Effector memory CD8-positive, alpha-beta T cell (primary cell): ENCODE data around the gene RNU6-7.

Experiments used
- ATAC-seq: fragments of 150-1000 bp; cut with Tn5 transposase; replicated peaks from 2 replicates; pipeline ENCODE4 v1.10.0; 2021; ENCODE audit warnings: mild to moderate bottlenecking, moderate library complexity
- DNase-seq, 3 experiments: peaks; one replicate each; pipeline ENCODE4 v3.0.0; 2021
- H3K27ac Mint-ChIP-seq, 2 donors: one replicate each; pipeline ENCODE4 v1.8.0; 2022; ENCODE audit warnings: mild to moderate bottlenecking in 2 of 2, mixed read lengths in 2 of 2, moderate library complexity in 2 of 2
- H3K27me3 Mint-ChIP-seq, 2 donors: one replicate each; pipeline ENCODE4 v1.8.0; 2022; ENCODE audit warnings: mixed read lengths in 2 of 2
- H3K36me3 Mint-ChIP-seq: one replicate; pipeline ENCODE4 v1.8.0; 2022; ENCODE audit warnings: mild to moderate bottlenecking, moderate library complexity, mixed read lengths; ENCODE audit not compliant: insufficient read depth
- H3K4me1 Mint-ChIP-seq, 2 donors: one replicate each; pipeline ENCODE4 v1.8.0; 2022; ENCODE audit warnings: low read depth in 2 of 2, mixed read lengths in 2 of 2
- H3K4me3 Mint-ChIP-seq, 2 donors: one replicate each; pipeline ENCODE4 v1.8.0; 2022; ENCODE audit warnings: mild to moderate bottlenecking in 2 of 2, mixed read lengths in 2 of 2, moderate library complexity in 2 of 2
- H3K9me3 Mint-ChIP-seq, 2 donors: one replicate each; pipeline ENCODE4 v1.8.0; 2022; ENCODE audit warnings: mixed read lengths in 2 of 2

The RNU6-7 gene

GRCh38 chr14:32212833-32213232 lies 11.0 kb downstream of the RNU6-7 start:
- no peak for DNase-seq
- Mint-ChIP-seq H3K4me3 (no peak overlapping the region), H3K9me3 (no peaks in the 10 kb centered on the region), H3K4me1 (no peaks in the 10 kb centered on the region), H3K27me3 (peaks cover 5 to 24% of the 10 kb centered on the region in 2 donors), H3K27ac (no peak overlapping the region), H3K36me3 (no peaks in the 10 kb centered on the region)
- no peak for ATAC-seq

DNA sequence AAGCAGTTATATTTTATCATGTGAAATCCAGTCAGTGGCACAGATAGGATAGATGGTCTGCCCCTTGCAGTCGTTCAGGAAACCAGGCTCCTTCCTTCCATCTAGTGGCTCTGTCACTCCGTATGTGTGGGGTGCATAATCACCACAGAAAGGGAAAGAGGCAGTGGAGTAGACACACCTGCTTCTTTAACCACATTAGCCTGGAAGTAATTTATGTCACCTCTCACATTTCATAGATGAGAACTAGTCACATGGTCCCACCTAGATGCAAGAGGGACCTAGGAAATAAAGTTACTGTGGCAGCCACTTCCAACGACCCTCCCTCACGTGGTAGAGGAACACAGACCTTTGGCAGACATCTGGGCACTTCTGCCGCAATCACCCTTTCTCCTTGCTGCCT lies 15.5 kb downstream of the RNU6-7 start:
- H3K4me3 Mint-ChIP-seq = no peak overlapping the region
- H3K9me3 Mint-ChIP-seq = no peaks in the 10 kb centered on the region
- no peak for DNase-seq
- no peaks in the 10 kb centered on the region for H3K36me3 Mint-ChIP-seq
- H3K27ac Mint-ChIP-seq = no peak overlapping the region
- no peak for ATAC-seq
- peaks cover 35 to 40% of the 10 kb centered on the region in 2 donors for H3K27me3 Mint-ChIP-seq
- no peaks in the 10 kb centered on the region for H3K4me1 Mint-ChIP-seq

DNA sequence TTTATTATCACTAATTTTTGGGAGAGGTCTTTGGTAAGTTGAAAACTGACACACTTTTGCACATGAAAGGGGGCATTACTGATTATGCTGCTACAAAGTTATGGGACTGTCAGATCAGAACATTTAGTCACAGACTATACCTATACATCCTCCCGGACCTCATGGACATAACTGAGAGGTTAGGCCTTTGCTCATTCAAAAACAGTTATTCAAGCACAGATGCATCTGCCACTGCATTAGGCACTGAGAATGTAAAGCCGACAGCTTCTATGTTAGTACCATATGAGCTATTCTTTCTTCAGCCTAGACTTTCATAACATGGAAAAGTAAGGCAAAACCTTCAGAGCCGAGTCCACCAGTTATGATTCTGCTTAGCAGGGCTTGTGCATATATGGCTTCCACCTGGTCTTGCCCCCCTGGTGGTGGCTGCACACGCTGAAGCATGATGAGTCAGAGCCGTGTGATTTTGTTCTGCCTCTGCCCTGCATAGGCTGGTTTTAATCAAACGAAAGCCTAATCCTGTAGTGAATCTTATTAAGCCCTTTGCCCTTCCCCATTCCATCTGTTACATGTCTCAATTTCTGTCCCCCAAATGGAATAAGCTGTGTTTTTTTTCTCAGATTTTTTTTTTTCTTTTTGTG lies 23.0 kb downstream of the RNU6-7 start:
- ATAC-seq (peak; percentile 50), DNase-seq (no peak)
- H3K27me3 Mint-ChIP-seq = peaks cover 25 to 32% of the 10 kb centered on the region in 2 donors
- H3K4me3 Mint-ChIP-seq = no peak overlapping the region
- H3K9me3 Mint-ChIP-seq = no peaks in the 10 kb centered on the region
- H3K27ac Mint-ChIP-seq = no peak overlapping the region
- no peaks in the 10 kb centered on the region for H3K4me1 Mint-ChIP-seq
- H3K36me3 Mint-ChIP-seq = no peaks in the 10 kb centered on the region

DNA sequence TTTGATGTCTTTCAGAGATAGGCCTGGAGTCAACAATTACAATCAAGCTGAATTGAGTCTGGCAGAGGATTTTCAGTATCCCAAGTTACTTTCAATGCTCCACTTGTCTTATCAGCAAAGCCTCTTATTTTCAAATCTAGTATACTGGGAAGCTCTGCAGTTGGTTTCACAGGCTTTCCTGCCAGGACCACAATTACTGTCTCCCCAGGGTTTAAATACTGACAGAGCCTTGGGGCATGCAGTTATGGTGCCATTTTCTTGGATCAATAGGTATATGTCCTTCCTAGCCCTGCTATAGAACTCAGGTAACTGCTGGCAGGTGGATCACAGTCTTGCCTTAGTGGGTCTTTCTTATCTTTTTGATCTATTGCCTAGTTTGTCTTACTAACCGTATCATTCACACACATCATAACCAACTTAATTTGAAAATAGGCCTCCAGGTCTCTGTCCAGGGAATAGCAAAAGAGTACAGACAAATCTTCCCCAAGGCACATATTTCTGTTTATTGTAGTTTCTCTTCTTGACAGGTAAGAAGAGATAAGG lies 23.6 kb downstream of the RNU6-7 start:
- H3K9me3 Mint-ChIP-seq = no peaks in the 10 kb centered on the region
- no peaks in the 10 kb centered on the region for H3K4me1 Mint-ChIP-seq
- no peak for ATAC-seq
- no peak overlapping the region for H3K4me3 Mint-ChIP-seq
- H3K27me3 Mint-ChIP-seq = peaks cover 25 to 30% of the 10 kb centered on the region in 2 donors
- no peak overlapping the region for H3K27ac Mint-ChIP-seq
- H3K36me3 Mint-ChIP-seq = no peaks in the 10 kb centered on the region
- no peak for DNase-seq

DNA sequence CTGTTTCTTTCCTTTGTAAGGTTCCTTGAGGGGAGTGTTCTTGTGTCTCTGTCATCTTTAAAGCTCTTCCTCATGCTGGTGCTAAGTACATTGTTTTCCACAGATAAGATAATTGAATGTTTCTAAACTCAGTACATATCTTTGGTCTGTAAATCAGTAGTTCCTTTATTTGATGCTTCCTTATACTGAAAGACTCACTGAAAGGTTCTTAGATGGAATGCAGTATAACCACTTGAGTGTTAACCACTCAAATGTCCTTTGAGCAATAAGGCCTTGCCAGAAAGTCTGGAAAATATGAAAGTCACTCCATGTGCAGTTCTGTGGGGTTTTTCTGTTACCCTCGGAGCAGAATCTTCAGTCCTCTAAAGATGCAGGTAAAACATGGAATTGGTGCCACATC lies 24.2 kb downstream of the RNU6-7 start:
- Mint-ChIP-seq H3K27me3 (peaks cover 25 to 28% of the 10 kb centered on the region in 2 donors), H3K36me3 (no peaks in the 10 kb centered on the region), H3K4me1 (no peaks in the 10 kb centered on the region), H3K9me3 (no peaks in the 10 kb centered on the region), H3K27ac (no peak overlapping the region), H3K4me3 (no peak overlapping the region)
- DNase-seq = no peak
- ATAC-seq = no peak

DNA sequence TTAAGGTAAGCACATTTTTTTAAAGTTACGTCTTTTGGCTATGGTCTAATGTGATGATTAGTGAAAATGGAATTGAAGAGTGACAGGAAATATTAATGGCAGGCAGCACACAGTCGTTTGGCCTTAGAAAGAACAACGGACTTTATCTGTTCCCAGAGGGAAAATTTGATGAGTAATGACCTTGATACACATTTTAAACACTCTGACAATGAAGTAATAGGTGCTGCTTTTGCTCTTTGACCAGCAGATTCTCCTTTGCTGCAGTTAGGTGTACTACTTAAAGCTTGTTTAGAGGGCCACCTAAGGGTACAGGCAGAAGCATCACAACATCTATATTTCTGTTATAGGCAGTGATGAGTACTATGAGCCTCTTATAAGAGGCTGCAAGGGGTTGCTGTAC lies 28.3 kb downstream of the RNU6-7 start:
- Mint-ChIP-seq H3K4me3 (no peak overlapping the region), H3K36me3 (no peaks in the 10 kb centered on the region), H3K4me1 (peaks cover 0 to 5% of the 10 kb centered on the region in 2 donors), H3K27ac (no peak overlapping the region), H3K27me3 (peaks cover 0 to 7% of the 10 kb centered on the region in 2 donors), H3K9me3 (no peaks in the 10 kb centered on the region)
- DNase-seq = no peak
- ATAC-seq = no peak

DNA sequence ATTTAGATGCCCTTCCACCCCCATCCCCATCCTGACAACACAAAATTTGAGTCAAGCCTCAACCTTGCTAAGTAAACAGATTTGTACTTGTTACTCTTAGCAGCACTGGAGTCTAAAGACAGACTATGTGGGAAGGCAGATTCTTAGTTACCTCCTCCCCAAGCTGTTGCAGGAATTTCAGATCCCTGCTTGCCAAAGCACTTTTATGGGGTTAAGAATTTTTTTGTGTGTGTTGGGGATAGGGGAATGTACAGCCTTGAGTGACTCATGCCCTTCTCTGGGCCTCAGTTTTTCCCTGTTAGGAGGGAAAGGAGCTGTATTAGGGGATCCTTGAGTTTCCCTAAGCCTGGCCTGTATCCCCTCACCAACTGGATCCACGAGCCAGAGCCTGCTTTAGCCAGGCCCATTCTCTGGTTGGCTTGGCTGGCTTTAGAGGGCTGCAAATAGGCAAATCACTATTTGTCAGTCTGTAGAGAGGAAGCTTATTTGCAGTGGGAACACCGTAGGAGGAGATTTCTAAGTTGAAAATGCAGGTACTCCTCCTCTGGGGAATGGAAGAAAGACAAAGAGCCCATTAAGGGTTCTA lies 28.9 kb downstream of the RNU6-7 start:
- no peaks in the 10 kb centered on the region for H3K9me3 Mint-ChIP-seq
- H3K4me1 Mint-ChIP-seq = peaks cover 0 to 5% of the 10 kb centered on the region in 2 donors
- no peak overlapping the region for H3K27ac Mint-ChIP-seq
- ATAC-seq (no peak), DNase-seq (no peak)
- H3K27me3 Mint-ChIP-seq = peaks cover 0 to 7% of the 10 kb centered on the region in 2 donors
- no peak overlapping the region for H3K4me3 Mint-ChIP-seq
- no peaks in the 10 kb centered on the region for H3K36me3 Mint-ChIP-seq

GRCh38 chr14:32232481-32232880 lies 30.6 kb downstream of the RNU6-7 start:
- no peak for ATAC-seq
- Mint-ChIP-seq H3K4me3 (no peak overlapping the region), H3K36me3 (no peaks in the 10 kb centered on the region), H3K9me3 (no peaks in the 10 kb centered on the region), H3K27me3 (peaks cover 0 to 7% of the 10 kb centered on the region in 2 donors), H3K4me1 (peaks cover 0 to 5% of the 10 kb centered on the region in 2 donors), H3K27ac (no peak overlapping the region)
- DNase-seq = no peak

GRCh38 chr14:32233260-32233659 lies 31.4 kb downstream of the RNU6-7 start:
- Mint-ChIP-seq H3K4me1 (peaks cover 0 to 5% of the 10 kb centered on the region in 2 donors), H3K27me3 (peaks cover 0 to 7% of the 10 kb centered on the region in 2 donors), H3K27ac (no peak overlapping the region), H3K4me3 (no peak overlapping the region), H3K9me3 (no peaks in the 10 kb centered on the region), H3K36me3 (no peaks in the 10 kb centered on the region)
- DNase-seq (no peak), ATAC-seq (no peak)

GRCh38 chr14:32244404-32244803 lies 42.6 kb downstream of the RNU6-7 start:
- ATAC-seq (no peak), DNase-seq (no peak)
- H3K27me3 Mint-ChIP-seq = peaks cover 19 to 34% of the 10 kb centered on the region in 2 donors
- H3K27ac Mint-ChIP-seq = no peak overlapping the region
- no peaks in the 10 kb centered on the region for H3K9me3 Mint-ChIP-seq
- H3K36me3 Mint-ChIP-seq = no peaks in the 10 kb centered on the region
- H3K4me1 Mint-ChIP-seq = no peaks in the 10 kb centered on the region
- no peak overlapping the region for H3K4me3 Mint-ChIP-seq

- H3K4me3 Mint-ChIP-seq = no peak overlapping the region
- no peaks in the 10 kb centered on the region for H3K4me1 Mint-ChIP-seq
- DNase-seq (no peak), ATAC-seq (no peak)
- no peaks in the 10 kb centered on the region for H3K9me3 Mint-ChIP-seq
- H3K27ac Mint-ChIP-seq = no peak overlapping the region
- no peaks in the 10 kb centered on the region for H3K36me3 Mint-ChIP-seq
- peaks cover 6 to 17% of the 10 kb centered on the region in 2 donors for H3K27me3 Mint-ChIP-seq
These were observed 44.9 kb downstream of the RNU6-7 start for GRCh38 chr14:32246751-32247150.

DNA sequence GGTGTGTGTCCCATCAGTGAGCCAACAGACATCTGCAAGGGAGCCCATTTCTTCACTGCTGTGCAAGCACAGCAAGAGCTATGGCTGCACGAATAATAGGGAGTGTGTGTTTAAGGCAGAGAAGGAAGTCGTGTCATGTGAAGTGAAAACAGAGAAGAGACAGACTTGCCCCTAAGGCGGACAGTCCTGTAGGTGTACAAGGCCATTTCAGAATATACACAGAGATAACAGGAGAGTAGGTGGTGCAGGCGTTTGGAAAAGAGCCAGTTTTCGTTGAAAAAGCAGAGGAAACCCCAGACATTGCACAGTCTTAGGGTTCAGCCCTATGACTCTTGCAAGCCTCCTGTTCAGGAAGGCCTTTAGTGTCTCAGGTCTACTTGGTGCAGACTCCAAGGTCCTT lies 47.5 kb downstream of the RNU6-7 start:
- Mint-ChIP-seq H3K27me3 (no peaks in the 10 kb centered on the region), H3K9me3 (no peaks in the 10 kb centered on the region), H3K36me3 (no peaks in the 10 kb centered on the region), H3K27ac (no peak overlapping the region), H3K4me1 (no peaks in the 10 kb centered on the region), H3K4me3 (no peak overlapping the region)
- ATAC-seq = no peak
- DNase-seq = no peak

DNA sequence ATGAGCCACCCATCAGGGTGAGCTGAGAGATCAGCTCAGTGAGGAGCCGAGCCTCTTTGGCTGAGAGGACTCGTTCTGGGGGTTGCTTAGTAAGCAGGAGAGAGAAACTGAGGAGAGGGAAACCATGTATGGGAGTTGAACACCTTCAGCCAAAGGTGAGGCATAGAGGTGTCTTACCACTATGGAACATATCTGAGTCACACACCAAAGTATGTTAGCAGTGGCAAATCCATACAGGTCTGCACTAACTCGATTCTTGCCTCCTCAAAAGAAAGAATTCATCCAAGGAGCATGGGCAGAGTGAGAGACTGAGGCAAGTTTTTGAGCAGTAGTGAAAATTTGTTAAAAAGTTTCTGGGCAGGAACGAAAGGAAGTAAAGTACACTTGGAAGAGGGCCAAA lies 47.9 kb downstream of the RNU6-7 start:
- Mint-ChIP-seq H3K36me3 (no peaks in the 10 kb centered on the region), H3K9me3 (no peaks in the 10 kb centered on the region), H3K4me3 (no peak overlapping the region), H3K4me1 (no peaks in the 10 kb centered on the region), H3K27me3 (no peaks in the 10 kb centered on the region), H3K27ac (no peak overlapping the region)
- ATAC-seq (no peak), DNase-seq (no peak)

DNA sequence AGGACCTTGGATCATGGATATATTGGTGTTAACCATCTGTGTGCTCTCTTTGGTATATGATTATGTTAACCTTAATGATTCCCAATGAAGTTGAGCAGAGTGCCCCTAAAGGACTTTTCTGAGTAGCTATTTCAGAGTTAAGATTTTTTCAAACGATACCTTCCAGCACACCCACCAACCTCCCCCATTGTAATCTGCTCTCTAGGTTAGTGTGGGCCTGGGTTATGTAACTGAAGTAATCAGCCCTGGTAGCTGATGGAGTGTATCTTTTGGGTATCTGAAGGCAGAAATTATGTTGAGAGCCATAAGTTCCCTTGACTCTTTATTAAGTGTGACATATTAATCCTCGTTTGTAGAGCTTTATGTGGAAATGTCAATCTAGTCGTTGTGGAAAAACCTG lies 48.8 kb downstream of the RNU6-7 start:
- DNase-seq (no peak), ATAC-seq (no peak)
- Mint-ChIP-seq H3K36me3 (no peaks in the 10 kb centered on the region), H3K27me3 (no peaks in the 10 kb centered on the region), H3K27ac (no peak overlapping the region), H3K4me1 (no peaks in the 10 kb centered on the region), H3K9me3 (no peaks in the 10 kb centered on the region), H3K4me3 (no peak overlapping the region)
